ENCODE results near the gene SMARCD3.

SMARCD3 gene

DNA sequence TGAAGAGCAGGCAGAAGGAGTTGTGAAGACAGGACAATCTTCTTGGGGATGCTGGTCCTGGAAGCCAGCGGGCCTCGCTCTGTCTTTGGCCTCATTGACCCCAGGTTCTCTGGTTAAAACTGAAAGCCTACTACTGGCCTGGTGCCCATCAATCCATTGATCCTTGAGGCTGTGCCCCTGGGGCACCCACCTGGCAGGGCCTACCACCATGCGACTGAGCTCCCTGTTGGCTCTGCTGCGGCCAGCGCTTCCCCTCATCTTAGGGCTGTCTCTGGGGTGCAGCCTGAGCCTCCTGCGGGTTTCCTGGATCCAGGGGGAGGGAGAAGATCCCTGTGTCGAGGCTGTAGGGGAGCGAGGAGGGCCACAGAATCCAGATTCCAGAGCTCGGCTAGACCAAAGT lies 14.7 kb downstream of the SMARCD3 start:
- no peak for ATAC-seq (replicated peaks)
- Mint-ChIP-seq H3K4me1 (ENCODE audit: low read depth in 2 of 2) (peaks cover 20 to 28% of the 10 kb centered on the region in 2 donors), H3K9me3 (no peaks in the 10 kb centered on the region), H3K4me3 (peak overlapping the region; percentile 100), H3K36me3 (ENCODE audit: insufficient read depth) (peaks cover 36% of the 10 kb centered on the region), H3K27me3 (no peaks in the 10 kb centered on the region), H3K27ac (peak overlapping the region; percentile 97 to 98)
- no peak for DNase-seq

- Mint-ChIP-seq H3K9me3 (no peaks in the 10 kb centered on the region), H3K27me3 (no peaks in the 10 kb centered on the region), H3K4me1 (ENCODE audit: low read depth in 2 of 2) (peaks cover 20 to 30% of the 10 kb centered on the region in 2 donors), H3K4me3 (peak overlapping the region; percentile 100), H3K27ac (peak overlapping the region; percentile 97 to 98), H3K36me3 (ENCODE audit: insufficient read depth) (peaks cover 31% of the 10 kb centered on the region)
- ATAC-seq (replicated peaks) (peak; percentile 78), DNase-seq (peak; percentile 51 to 56 (median 56))
These were observed 15.4 kb downstream of the SMARCD3 start for GRCh38 chr7:151232917-151233701.

GRCh38 chr7:151232091-151232916 lies 16.2 kb downstream of the SMARCD3 start, which contains the start of gene CHPF2:
TSS of gene CHPF2 (plus strand) at chr7:151232483. CDS start at chr7:151234012, 1,529 bp downstream.
- Mint-ChIP-seq H3K36me3 (ENCODE audit: insufficient read depth) (peaks cover 30% of the 10 kb centered on the region), H3K4me3 (peak within 1 kb of the TSS; percentile 100), H3K4me1 (ENCODE audit: low read depth in 2 of 2) (peaks cover 22 to 34% of the 10 kb centered on the region in 2 donors), H3K9me3 (no peaks in the 10 kb centered on the region), H3K27ac (peak within 1 kb of the TSS; percentile 97 to 98), H3K27me3 (no peaks in the 10 kb centered on the region)
- DNase-seq (peak; percentile 84 to 87 (median 85)), ATAC-seq (replicated peaks) (peak; percentile 86)

DNA sequence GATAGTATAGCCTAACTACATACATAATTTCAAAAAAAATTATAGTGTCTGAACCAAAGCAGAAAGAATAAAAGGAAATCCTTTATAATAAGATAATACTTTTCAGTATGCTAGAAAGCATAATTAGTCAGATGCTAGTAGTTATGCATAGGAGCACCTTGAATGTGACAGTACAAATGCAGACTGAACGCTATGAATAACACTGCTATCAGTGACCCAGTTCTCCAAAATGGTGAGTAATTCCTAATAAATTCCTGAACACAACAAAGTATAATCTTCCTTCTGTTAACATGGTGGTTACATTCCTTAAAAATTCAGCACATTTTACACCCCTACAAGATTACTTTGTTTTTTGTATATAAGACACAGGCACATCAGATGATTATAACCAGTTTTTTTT lies 17.4 kb downstream of the SMARCD3 start:
- peaks cover 31% of the 10 kb centered on the region for H3K36me3 Mint-ChIP-seq (ENCODE audit: insufficient read depth)
- ATAC-seq (replicated peaks) (no peak), DNase-seq (no peak)
- H3K9me3 Mint-ChIP-seq: no peaks in the 10 kb centered on the region
- no peaks in the 10 kb centered on the region for H3K27me3 Mint-ChIP-seq
- peaks cover 34 to 42% of the 10 kb centered on the region in 2 donors for H3K4me1 Mint-ChIP-seq (ENCODE audit: low read depth in 2 of 2)
- peak overlapping the region; percentile 53 to 100 for H3K4me3 Mint-ChIP-seq
- H3K27ac Mint-ChIP-seq: no peak overlapping the region

GRCh38 chr7:151229249-151229648 lies 19.2 kb downstream of the SMARCD3 start:
- Mint-ChIP-seq H3K4me3 (no peak overlapping the region), H3K4me1 (ENCODE audit: low read depth in 2 of 2) (peaks cover 45 to 47% of the 10 kb centered on the region in 2 donors), H3K36me3 (ENCODE audit: insufficient read depth) (peaks cover 31% of the 10 kb centered on the region), H3K9me3 (no peaks in the 10 kb centered on the region), H3K27me3 (no peaks in the 10 kb centered on the region), H3K27ac (no peak overlapping the region)
- DNase-seq (no peak), ATAC-seq (replicated peaks) (no peak)

DNA sequence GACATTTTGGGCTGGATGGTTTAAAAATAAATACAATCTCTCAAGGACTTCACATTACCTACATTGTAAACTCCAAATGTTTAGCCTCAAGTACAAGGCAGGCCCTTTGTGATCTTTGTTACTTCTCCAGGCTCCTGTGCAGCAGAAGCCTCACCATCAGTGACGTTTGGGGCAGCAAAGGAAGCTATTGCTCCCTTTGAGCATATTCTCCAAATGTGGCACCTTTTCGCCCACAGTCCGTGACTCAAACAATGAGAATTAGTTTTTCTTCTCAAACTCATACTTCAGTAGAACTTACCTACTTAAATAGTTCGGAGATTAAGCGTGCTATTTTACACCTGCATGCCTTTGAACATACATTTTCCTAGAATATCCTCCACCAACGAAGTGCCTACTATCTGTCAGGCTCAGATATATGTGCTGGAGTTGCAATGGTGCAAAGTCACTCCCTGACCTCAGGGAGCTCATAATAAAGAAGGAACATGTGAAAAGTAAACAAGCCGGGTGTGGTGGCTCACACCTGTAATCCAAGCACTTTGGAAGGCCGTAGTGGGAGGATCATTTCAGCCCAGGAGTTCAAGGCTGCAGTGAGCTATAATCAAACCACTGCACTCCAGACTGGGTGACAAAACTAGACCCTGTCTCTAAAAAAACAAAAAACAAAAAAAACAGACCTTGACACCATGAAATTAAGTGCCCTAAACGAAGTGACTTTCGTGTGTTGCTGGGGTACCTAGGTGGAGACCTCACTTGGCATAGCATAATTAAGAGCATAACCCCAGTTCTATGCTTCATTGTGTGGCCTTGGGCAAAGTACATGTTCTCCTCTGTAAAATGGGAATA lies 20.2 kb downstream of the SMARCD3 start:
- DNase-seq (no peak), ATAC-seq (replicated peaks) (no peak)
- H3K4me3 Mint-ChIP-seq: peak overlapping the region; percentile 93 to 98
- H3K27me3 Mint-ChIP-seq: no peaks in the 10 kb centered on the region
- peak overlapping the region; percentile 96 for H3K27ac Mint-ChIP-seq
- peaks cover 37 to 39% of the 10 kb centered on the region in 2 donors for H3K4me1 Mint-ChIP-seq (ENCODE audit: low read depth in 2 of 2)
- no peaks in the 10 kb centered on the region for H3K9me3 Mint-ChIP-seq
- H3K36me3 Mint-ChIP-seq (ENCODE audit: insufficient read depth): peaks cover 36% of the 10 kb centered on the region

- Mint-ChIP-seq H3K27me3 (no peaks in the 10 kb centered on the region), H3K36me3 (ENCODE audit: insufficient read depth) (peaks cover 32% of the 10 kb centered on the region), H3K9me3 (no peaks in the 10 kb centered on the region), H3K27ac (peak within 1 kb of the TSS; percentile 96), H3K4me1 (ENCODE audit: low read depth in 2 of 2) (peaks cover 31 to 34% of the 10 kb centered on the region in 2 donors), H3K4me3 (peak within 1 kb of the TSS; percentile 93 to 98)
- ATAC-seq (replicated peaks): peak; percentile 99
- peak; percentile 96 to 98 (median 97) for DNase-seq
These were observed 21.4 kb downstream of the SMARCD3 start, which contains the start of gene ABCF2 for GRCh38 chr7:151226875-151227782. TSS of gene ABCF2 (minus strand) at chr7:151227205. CDS start at chr7:151226458, 747 bp downstream.

DNA sequence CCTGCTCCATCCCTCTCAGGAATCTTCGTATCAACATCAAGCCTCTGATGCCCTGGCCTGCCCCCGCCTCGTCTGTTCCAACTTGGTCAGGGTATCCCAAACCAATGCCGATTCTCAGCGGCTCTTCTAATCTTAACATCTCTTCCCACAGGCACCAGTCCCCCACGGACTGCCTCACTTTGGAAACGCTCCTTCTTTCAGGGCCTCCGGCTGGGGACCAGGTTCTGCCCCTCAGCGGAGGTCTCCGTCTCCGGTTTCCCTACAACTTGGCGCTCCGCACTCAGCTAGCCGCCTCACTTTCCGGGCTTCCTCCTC lies 22.0 kb downstream of the SMARCD3 start:
- Mint-ChIP-seq H3K36me3 (ENCODE audit: insufficient read depth) (peaks cover 31% of the 10 kb centered on the region), H3K27ac (peak overlapping the region; percentile 96), H3K4me3 (peak overlapping the region; percentile 93 to 98), H3K9me3 (no peaks in the 10 kb centered on the region), H3K4me1 (ENCODE audit: low read depth in 2 of 2) (peaks cover 25 to 28% of the 10 kb centered on the region in 2 donors), H3K27me3 (no peaks in the 10 kb centered on the region)
- ATAC-seq (replicated peaks): no peak
- no peak for DNase-seq

DNA sequence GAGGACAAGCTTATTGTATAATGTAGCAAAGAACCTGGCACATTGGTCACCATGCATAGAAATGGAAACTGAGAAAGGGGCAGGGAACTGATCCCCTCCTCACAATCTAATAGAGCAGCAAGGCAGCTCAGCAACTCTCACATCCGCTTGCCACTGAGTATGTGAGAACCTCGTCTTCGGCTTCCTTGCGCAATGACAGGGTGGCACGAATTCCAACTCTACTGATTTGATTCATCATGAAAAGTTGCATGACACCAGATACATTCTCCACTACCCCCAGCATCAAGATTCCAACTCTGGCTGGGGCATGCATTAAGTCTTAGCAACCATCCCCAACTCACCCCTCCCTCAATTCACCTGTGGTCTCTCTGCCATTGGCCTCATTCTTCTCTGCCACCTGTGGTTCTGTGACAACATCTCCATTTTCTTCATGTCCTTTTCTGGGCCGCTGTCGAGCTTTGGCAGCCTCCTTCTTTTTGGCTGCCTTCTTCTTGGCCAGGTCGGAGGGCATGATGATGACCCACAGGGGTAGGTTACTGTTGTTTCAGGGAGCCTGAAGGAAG lies 22.5 kb downstream of the SMARCD3 start:
- no peaks in the 10 kb centered on the region for H3K9me3 Mint-ChIP-seq
- peaks cover 35% of the 10 kb centered on the region for H3K36me3 Mint-ChIP-seq (ENCODE audit: insufficient read depth)

DNA sequence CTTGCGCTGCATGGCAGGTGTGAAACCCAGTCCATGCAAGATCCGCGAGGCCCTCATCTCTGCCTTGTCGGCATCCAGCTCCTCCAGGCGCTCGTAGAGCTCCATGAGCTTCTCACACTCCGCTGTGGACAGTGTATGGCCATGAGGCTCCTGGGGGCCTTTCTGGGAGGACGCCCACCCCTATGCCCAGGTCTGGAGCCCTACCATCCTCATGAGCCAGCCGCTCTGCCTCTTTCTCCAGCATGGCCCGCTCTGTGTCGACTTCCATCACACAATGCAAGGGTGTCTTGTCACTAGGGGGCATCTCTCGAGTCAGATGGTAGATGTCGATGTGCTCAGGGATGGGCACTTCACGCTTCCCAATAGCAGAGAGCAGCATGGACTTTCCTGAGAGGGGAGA lies 24.8 kb downstream of the SMARCD3 start:
- ATAC-seq (replicated peaks) (no peak), DNase-seq (no peak)
- Mint-ChIP-seq H3K36me3 (ENCODE audit: insufficient read depth) (peaks cover 56% of the 10 kb centered on the region), H3K4me3 (no peak overlapping the region), H3K9me3 (no peaks in the 10 kb centered on the region), H3K4me1 (ENCODE audit: low read depth in 2 of 2) (peaks cover 25 to 28% of the 10 kb centered on the region in 2 donors), H3K27ac (no peak overlapping the region), H3K27me3 (no peaks in the 10 kb centered on the region)

More for the DNA sequence above, 22.5 kb downstream of the SMARCD3 start:
- peak overlapping the region; percentile 96 for H3K27ac Mint-ChIP-seq
- no peaks in the 10 kb centered on the region for H3K27me3 Mint-ChIP-seq
- peaks cover 25 to 26% of the 10 kb centered on the region in 2 donors for H3K4me1 Mint-ChIP-seq (ENCODE audit: low read depth in 2 of 2)
- ATAC-seq (replicated peaks) (no peak), DNase-seq (no peak)
- peak overlapping the region; percentile 93 to 98 for H3K4me3 Mint-ChIP-seq

DNA sequence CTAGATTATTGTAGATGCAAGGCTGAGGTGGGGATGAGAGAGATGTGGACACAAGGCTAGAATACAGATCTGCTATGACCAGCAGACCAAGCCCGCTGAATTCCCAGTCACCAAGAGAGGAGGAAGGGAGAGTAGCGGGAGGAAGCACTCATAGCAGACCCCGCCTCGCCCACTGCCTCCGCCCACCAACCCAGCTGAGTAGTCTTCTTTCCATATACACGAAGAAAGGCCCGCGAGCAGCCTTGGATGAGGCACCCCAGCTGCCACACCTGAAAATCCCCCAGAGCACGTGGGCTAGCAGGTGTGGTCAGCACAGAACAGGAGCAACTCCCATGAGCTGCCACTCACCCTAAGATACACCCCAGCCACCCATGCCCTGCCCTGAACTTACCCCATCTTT lies 30.3 kb downstream of the SMARCD3 start:
- no peaks in the 10 kb centered on the region for H3K27me3 Mint-ChIP-seq
- no peak for ATAC-seq (replicated peaks)
- H3K4me1 Mint-ChIP-seq (ENCODE audit: low read depth in 2 of 2): peaks cover 0 to 2% of the 10 kb centered on the region in 2 donors
- no peak overlapping the region for H3K27ac Mint-ChIP-seq
- no peaks in the 10 kb centered on the region for H3K9me3 Mint-ChIP-seq
- no peak overlapping the region for H3K4me3 Mint-ChIP-seq
- DNase-seq: no peak
- H3K36me3 Mint-ChIP-seq (ENCODE audit: insufficient read depth): peaks cover 77% of the 10 kb centered on the region

GRCh38 chr7:151215396-151215795 lies 33.1 kb downstream of the SMARCD3 start:
- no peak for ATAC-seq (replicated peaks)
- Mint-ChIP-seq H3K36me3 (ENCODE audit: insufficient read depth) (peaks cover 74% of the 10 kb centered on the region), H3K27ac (peak overlapping the region in 1 of 2 donors; percentile 76), H3K4me3 (no peak overlapping the region), H3K4me1 (ENCODE audit: low read depth in 2 of 2) (peaks cover 5% of the 10 kb centered on the region in 2 donors), H3K9me3 (no peaks in the 10 kb centered on the region), H3K27me3 (no peaks in the 10 kb centered on the region)
- no peak for DNase-seq
